ENCODE measurements around the gene CABLES1.
A peak's percentile ranks its signal among the peaks of the same experiment; 100 is the strongest.
"Not testable (repeated sequence)": the region's sequence is repeated elsewhere in the genome, so short reads cannot be mapped to it uniquely, and the experiment has no call there.

Gene CABLES1, protein sequence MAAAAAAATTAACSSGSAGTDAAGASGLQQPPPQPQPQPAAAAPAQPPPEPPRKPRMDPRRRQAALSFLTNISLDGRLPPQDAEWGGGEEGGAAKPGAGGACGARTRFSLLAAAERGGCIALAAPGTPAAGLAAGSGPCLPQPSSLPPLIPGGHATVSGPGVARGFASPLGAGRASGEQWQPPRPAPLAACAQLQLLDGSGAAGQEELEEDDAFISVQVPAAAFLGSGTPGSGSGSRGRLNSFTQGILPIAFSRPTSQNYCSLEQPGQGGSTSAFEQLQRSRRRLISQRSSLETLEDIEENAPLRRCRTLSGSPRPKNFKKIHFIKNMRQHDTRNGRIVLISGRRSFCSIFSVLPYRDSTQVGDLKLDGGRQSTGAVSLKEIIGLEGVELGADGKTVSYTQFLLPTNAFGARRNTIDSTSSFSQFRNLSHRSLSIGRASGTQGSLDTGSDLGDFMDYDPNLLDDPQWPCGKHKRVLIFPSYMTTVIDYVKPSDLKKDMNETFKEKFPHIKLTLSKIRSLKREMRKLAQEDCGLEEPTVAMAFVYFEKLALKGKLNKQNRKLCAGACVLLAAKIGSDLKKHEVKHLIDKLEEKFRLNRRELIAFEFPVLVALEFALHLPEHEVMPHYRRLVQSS

GRCh38 chr18:23134780-23135549 lies at the start of gene CABLES1:
Gene CABLES1 (plus strand): TSS chr18:23135485. CDS start chr18:23135763, 278 bp downstream.
- DNase-seq, result peak; percentile 50

DNA sequence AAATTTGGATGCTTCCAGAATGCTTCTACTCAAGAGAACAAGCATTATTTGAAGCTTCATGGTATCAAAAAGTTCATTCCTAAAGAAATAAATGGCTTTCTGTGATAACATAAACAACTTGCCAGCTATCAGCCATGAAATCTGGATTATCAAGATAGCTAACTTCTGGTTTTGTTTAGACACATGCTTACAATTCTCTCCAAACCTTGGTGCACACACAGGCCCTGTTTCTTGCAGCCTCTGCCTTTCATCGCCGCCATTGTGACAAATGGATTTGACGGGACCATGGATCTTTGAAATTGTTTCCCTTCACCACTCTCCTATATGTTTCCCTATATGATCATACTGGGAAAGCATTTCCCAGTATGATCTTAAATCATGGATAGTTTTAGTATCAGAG lies 47.9 kb upstream of the CABLES1 start:
- no peak for DNase-seq

DNA sequence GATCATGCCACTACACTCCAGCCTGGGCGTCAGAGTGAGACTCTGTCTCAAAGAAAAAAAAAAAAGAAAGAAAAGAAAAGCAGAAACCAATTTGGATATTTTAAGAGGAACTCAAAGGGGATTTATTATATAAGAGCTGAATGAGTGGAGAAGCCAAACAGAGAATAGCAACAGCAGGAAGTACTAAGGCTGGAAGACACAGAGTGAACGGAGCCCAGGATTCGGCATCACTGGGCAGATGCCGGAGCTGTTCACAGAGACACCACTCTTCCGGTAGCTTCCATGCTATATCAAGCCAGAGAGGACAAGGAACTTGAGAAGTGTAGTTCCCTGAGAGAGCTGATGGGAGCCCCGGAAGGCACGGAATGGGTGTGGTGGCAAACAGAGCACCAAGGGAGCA lies 47.0 kb upstream of the CABLES1 start:
- DNase-seq, result no peak

DNA sequence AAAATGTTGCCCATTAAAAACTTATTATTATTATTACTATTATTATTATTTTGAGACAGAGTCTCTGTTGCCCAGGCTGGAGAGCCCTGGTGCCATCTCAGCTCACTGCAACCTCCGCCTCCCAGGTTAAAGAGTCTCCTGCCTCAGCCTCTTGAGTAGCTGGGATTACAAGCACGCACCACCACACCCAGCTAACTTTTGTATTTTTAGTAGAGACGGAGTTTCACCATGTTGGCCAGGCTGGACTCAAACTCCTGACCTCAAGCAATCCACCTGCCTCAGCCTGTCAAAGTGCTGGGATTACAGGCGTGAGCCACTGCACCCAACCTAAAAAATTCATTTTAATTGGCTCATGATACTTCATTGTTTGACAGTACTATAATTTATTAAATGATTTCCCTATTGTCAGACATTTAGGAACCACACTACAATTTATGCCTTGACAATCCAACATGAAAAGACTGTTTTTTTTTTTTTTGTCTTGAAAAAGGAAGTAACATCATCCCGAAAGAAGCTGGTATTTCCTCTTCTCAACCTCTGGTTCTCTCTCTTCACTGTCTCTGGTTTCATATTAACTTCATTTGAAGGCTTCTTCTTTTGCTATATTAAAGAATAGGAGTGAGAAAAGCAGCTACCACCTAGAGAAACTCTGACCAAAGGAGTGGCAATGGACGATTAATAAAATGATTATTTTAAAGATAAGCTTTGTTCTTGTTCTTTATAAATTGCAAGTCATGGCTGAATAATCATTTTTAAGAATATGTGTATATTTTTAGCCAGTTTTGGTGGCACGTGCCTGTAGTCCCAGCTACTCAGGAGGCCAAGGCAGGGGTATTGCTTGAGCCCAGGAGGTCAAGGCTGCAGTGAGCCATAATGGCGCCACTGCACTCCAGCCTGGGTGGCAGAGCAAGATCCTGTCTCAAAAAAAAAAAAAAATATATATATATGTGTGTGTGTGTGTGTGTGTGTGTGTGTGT lies 44.0 kb upstream of the CABLES1 start:
- DNase-seq, result not testable (repeated sequence)

DNA sequence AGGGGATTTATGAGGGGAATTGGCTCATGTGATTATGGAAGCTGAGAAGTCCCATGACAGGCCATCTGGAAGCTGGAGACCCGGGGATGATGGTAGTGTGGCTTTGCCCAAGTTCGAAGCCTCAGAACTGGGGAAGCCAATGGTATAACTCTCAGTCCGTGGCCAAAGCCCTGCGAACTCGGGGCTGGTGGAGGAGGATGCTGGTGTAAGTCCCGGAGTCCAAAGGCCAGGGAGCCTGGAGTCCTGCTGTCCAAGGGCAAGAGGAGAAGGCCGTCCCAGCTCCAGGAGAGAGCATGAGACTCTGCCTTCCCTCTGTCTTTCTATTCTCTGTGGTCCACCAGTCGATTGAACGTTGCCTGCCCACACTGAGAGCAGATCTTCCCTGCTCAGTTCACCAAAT lies 43.2 kb upstream of the CABLES1 start:
- no peak for DNase-seq

DNA sequence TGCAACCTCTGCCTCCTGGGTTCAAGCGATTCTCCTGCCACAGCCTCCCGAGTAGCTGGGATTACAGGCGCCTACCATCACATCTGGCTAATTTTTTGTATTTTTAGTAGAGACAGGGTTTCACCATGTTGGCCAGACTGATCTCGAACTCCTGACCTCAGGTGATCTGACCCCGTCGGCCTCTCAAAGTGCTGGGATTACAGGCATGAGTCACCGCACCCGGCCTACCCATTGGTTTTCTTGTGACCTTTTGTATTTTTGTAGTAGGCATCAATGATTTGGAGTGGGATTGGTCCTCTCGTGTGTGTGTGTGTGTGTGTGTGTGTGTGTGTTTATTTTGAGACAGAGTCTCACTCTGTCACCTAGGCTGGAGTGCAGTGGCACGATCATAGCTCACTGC lies 42.2 kb upstream of the CABLES1 start:
- not testable (repeated sequence) for DNase-seq

DNA sequence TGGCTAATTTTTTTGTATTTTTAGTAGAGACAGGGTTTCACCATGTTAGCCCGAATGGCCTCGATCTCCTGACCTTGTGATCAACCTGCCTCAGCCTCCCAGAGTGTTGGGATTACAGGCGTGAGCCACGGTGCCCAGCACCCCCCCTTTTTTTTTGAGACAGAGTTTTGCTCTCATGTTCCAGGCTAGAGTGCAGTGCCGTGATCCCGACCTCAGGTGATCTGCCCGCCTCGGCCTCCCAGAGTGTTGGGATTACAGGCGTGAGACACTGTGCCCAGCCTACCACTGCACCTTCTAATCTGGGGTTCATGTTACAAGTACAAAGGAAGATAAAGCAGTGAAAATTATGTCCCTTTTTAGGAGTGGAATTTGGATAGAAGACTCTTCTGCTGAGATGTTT lies 41.5 kb upstream of the CABLES1 start:
- no peak for DNase-seq

- DNase-seq, result no peak
Measured at GRCh38 chr18:23094411-23095190, 40.7 kb upstream of the CABLES1 start.

GRCh38 chr18:23095463-23095862 lies 39.8 kb upstream of the CABLES1 start:
- DNase-seq, result no peak

GRCh38 chr18:23097016-23097415 lies 38.3 kb upstream of the CABLES1 start:
- DNase-seq, result not testable (repeated sequence)

DNA sequence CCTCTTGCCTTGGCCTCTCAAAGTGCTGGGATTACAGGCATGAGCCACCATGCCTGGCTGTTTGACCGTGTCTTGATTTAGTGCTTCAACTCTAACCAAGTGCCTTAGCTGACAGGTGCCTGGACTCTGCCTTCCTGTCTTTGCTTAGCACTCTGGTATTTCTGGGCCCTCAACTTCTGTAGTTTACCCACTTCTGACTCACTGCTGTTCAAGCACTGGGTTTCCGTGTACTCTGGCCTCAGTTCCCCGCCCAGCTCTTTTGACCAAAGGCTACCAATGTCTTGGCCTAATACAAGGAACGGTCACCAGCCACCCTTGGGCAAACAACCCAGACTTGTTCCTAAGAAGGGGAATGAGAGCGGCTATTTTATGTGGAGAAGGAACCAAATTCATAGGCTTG lies 35.7 kb upstream of the CABLES1 start:
- DNase-seq, result peak; percentile 47

DNA sequence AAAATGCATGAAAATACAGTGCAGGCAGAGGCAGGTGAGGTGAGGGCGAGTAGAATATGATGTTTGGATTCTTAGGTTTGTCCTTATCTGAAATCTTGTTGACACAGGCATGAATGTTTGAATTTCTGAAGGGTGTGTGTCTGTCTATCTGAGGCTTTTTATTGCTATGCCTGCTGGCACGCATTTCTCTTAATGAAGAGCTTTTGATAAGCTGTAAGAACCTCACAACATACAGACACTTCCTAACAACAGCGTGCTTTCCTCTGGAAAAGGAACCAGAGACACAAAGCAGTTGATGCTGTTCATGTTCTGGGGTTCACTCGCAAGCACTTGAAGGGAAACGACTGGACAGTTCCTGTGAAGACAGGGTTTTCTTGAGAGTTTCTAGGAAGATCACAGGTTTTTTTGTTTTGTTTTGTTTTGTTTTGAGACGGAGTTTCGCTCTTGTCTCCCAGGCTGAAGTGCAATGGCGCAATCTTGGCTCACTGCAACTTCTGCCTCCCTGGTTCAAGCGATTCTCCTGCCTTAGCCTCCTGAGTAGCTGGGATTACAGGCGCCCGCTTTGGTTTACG lies 33.3 kb upstream of the CABLES1 start:
- DNase-seq, result no peak

DNA sequence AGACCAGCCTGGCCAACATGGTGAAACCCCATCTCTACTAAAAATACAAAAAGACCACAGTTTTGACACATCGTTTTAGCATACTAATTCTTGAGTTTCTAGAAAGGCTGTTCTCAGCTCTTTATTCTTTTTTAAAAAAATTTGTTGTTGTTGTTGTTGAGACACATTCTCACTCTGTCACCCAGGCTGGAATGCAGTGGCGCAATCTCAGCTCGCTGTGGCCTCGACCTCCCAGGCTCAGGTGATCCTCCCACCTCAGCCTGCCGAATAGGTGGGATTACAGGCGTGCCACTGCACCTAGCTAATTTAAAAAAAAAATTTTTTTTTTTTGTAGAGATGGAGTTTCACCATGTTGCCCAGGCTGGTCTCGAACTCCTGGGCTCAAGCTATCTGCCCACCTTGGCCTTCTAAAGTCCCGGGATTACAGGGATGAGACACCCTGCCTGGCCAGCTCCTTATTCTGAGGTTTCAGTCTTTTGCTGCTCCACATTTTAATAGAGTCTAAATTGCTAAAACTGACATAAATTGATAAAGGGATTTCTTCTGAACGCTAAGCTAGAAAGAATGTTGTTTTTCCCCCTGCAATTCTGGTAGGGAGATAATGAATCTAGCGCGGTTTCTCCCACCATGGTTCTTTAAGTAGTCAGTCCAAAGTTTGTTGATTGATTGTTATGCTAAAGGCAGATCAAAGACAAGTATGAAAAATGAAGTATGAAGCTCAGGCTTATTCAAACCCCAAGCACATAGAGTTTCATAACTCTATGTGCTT lies 32.6 kb upstream of the CABLES1 start:
- no peak for DNase-seq

- DNase-seq, result no peak
Measured at GRCh38 chr18:23103449-23103848, 31.8 kb upstream of the CABLES1 start.

DNA sequence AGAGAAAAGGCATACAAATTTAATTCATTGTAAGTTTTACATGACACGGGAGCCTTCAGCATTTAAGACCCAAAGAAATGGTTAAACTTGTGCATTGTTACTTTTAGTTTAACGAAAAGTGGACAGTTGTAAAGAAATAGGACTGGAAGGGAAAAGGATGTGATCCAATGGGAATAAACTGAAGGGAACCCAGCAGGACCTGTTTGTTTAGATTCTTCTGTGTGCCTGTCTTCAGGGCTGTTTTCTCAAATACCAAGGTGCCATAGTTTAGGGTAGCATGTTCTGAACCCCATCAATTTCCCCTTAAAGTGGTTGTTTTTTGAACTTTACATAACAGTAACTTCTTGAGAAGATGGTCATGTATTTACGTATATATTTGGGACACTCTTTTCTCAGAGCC lies 30.3 kb upstream of the CABLES1 start:
- DNase-seq, result no peak

DNA sequence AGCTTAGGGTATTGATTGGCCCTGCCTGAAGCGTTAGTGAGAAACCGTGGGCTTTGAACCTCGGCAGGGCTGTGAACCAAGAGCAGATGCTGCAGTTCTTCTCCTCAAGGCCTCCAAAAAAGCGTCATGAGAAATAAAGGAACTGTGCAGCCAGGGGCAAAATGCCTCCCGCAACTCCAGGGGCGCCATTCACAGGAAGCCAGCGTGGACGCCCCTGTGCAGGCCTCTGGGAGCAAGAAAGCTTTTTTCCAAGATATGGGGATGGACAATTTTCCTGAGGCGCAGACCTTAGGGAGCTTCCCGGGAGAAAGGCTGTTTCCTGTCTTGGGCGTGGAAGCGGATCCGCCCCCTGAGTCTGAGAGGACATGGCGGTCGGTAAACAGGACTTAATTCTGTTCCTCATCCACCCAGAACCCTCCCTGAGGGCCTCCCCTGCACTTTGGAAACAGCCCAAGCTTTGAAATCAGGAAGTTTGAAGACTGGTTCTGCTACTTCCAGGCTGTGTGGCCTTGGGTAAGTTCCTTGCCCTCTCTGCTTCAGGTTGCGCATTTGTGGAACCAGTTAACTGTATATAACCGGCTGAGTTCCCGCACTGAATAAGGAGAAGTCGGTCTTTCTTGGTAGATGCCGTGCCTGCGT lies 29.6 kb upstream of the CABLES1 start:
- no peak for DNase-seq

- peak; percentile 93 for DNase-seq
Measured at GRCh38 chr18:23106575-23106974, 28.7 kb upstream of the CABLES1 start.

- DNase-seq, result peak; percentile 31
Measured at GRCh38 chr18:23107718-23108117, 27.6 kb upstream of the CABLES1 start.

GRCh38 chr18:23108496-23108895 lies 26.8 kb upstream of the CABLES1 start:
- no peak for DNase-seq

GRCh38 chr18:23109163-23109562 lies 26.1 kb upstream of the CABLES1 start:
- DNase-seq, result not testable (repeated sequence)
